SHP77 treated with DMSO at 0.1 percent for 48 hours (cell line): ENCODE data around the gene PHF20.
"Not testable (repeated sequence)": the region's sequence is repeated elsewhere in the genome, so short reads cannot be mapped to it uniquely, and the experiment has no call there.

Source experiments
- DNase-seq: peaks from one replicate; lab custom pipeline; 2025; lab: John Stamatoyannopoulos, UW

Gene PHF20

DNA sequence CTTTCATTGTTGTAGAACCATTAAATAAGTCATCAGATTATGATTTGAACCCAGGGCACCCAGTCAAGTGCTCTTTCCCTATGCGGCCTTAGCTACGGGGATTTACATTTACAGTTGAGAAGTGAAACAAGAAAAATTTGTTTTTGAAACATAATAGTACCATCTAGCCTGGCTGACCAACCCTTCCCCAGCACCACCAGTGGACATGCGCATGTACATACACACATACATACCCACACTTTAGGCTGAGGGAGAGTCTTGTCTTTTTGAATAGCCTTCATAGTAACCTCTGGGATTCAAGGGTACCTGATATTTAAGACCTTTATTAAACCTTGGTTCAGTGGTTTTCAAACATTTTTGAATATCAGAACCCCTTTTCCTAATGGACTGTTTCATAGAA lies 148.7 kb downstream of the PHF20 start:
- DNase-seq, result no peak

DNA sequence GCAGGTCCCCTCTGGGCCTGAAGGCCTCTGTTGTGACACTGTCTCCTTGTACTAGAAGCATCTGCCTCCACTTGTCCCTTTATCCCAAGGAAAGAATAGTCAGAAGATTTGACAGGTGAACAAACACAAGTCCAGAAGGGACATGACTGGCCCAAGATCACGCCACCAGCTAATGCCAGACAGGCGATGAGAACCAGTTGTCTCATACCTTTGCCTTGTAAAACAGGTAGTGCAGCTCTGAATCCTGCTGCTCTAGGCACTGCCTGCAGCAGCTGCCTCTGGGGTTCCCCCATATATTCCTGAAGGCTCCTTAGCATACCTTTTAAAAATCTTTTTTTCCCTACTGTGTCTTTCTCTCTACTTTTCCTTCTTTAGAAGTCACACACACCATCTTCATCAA lies 157.5 kb downstream of the PHF20 start:
- no peak for DNase-seq

- DNase-seq, result no peak
Observed at GRCh38 chr20:35934050-35934449, 162.2 kb downstream of the PHF20 start.

DNA sequence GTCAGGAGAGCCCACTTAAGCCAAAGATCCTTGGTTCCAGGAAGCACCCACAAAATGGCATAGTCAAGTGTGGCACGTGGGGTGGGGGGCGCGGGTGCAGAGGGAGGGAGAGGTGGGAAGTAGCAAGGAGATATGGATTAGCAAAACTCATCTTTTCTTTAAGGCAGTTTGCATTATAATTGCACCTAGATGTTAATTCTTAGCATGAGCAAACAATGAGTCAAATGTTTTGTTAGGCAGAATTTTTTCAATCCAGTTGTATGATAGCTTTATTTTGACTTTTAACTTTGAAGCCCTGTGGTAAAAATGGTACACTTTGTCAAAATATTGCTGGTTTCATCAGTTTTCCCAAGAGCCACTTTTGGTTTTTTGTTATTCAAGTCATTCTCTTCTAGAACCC lies 167.4 kb downstream of the PHF20 start:
- no peak for DNase-seq

GRCh38 chr20:35941620-35942019 lies 169.8 kb downstream of the PHF20 start:
- no peak for DNase-seq

- no peak for DNase-seq
Observed at GRCh38 chr20:35942243-35942642, 170.4 kb downstream of the PHF20 start.

DNA sequence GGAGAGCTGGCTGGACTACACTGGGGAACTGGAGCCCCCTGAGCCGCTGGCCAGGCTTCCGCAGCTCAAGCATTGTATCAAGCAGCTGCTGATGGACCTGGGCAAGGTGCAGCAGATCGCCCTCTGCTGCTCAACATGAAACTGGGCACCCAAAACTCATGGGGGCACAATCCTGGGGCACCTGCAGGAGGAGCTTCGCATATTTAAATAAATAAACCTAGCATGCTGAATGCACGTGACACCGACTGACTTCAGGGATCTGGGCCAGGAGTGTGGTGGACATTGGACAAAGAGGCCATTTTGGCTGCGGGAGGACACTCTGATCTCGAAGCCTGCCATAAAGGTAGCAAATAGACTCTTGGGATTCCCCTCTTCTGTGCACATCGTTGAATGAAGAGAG lies 175.7 kb downstream of the PHF20 start:
- DNase-seq, result no peak

GRCh38 chr20:35947907-35948306 lies 176.1 kb downstream of the PHF20 start:
- no peak for DNase-seq

GRCh38 chr20:35950093-35950492 lies 178.3 kb downstream of the PHF20 start:
- DNase-seq, result no peak

DNA sequence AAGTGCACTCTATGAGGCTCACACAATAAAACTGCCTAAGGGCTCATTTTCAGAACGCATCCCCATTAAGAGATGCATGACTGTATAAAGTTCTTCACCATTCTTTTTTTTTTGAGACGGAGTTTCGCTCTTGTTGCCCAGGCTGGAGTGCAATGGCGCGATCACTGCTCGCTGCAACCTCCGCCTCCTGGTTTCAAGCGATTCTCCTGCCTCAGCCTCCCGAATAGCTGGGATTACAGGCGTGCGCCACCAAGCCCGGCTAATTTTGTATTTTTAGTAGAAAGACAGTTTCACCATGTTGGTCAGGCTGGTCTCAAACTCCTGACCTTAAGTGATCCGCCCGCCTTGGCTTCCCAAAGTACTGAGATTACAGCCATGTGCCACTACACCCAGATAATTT lies 180.3 kb downstream of the PHF20 start:
- DNase-seq, result not testable (repeated sequence)

DNA sequence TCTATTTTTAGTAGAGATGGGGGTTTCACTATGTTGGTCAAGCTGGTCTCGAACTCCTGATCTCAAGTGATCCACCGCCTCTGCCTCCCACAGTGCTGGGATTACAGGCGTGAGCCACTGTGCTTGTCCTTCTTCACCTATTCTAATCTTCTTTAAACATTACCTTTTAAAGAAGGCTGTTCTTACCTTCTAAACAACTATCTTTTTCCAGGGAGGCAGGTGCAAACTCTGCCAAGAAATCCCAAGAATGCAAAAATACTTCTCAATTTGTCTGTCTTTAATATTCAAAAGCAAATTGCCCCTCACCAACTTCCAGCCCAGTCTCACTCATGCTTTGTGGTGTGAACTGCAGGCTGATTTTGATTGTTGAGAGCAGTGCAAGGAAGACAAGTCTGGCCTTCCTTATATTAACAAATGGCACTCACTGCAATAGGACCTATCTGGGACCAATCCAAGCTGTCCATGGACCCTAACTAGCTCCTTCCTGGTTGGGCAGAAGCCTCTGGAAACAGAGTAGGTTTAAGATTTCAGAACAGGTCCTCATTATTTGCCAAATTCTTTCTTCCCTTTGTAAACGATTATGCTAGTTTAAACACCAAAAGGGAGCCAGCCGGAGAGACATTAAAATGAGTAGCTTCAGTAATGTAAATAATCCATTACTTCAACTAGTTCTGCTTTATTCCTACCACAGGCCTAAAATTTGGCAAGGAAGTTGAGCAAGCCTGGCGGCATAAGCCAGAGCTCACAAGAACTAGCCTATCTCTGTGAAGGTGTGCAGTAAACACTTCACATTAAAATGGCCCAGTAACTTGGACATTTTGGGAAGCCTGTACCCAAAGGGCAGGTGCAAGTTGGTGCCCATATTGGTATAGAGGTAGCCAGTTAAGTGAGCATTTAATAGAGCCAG lies 180.9 kb downstream of the PHF20 start:
- DNase-seq, result no peak

DNA sequence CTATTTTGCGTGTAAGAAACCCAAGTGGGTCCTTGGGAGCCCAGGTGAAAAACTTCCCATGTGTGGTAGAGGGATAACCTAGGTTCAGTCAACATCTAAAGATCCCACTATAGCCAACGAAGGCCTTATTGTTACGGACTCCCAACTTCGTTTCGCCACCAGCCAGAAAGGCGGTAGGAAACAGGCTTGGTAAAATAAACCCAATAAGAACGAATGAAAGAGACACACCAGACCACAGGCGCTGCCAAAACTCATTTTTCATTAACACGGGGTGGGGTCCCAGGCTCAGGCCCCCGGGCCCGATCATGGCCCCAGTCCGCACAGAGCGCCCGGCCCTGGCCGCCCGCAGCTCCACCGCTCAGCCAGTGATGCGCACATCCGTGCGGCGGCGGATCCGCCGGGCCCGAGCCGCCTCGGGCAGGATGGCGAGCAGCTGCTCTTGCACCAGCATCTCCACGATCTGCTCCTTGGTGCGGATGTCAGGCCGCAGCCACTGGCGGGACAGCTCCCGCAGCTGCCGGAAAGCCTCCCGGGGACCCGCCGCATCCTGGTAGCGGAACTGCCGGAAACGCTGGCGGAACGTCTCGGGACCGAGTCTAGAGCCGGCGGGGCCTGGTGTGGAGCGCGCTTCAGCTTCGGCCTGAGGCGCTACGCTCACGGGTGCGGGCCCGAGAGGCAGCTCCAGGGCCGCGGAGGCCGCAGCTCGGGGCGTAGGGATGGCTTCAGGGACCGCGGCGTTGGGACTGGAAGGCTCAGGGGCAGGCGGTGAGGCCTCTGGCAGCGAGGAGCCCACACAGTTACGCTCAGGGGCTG lies 181.8 kb downstream of the PHF20 start:
- no peak for DNase-seq

DNA sequence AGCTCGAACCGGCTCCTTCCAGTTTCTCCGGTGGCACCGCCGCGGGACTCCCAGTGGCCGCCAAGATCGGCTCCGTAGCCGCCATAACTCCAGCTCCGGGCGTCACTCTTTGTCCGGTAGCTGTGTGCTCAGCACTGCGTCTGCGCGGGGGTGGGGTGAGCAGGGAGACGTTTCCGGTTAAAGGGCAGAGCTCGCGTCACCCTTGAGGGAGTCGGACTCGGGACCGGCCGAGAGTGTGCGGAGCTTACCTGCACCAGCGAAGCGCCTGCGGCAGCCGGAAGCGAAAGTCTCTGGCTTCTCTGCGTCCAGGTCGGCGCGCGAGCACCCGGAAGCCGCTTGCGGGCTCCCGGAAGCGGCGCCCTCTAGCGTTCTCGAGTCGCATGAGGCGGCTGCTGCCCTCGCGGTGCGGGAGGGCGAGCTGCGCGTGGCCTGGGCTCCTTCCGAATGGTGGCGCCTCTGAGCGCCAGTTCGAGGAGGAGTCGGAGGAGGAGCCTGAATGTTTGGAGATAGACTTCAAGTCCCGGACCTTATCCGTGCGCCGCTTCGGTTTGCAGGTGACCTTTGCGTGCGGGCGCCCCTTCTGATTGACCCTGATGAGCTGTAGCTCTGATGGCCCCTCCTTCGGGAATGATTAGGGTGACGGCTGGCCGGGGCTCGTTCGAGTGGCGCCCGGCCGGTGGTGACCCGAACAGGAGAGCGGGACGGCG lies 182.5 kb downstream of the PHF20 start, which contains the start of gene SCAND1:
Gene SCAND1, minus strand, starts transcription at position 303 of the 707 bp plus-strand sequence. Its CDS starts 218 bp downstream, at position 85.
- peak; percentile 93 for DNase-seq

DNA sequence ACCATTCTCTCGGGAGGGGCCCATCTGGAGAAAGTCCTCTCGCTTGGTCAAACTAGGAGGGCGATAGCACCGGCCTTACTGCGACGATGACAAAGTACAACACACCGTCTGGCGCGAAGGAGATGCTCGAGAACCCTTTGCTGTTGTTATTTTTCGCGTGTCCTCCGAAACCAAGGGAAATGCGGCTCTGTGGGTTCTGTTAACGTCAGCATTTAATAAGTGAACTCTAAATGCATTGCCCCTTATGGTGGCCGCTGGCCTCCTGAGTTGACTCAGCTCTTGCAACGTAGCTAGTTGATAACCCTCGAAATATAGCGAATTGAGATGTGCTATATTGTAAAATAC lies 183.1 kb downstream of the PHF20 start:
- DNase-seq, result no peak

DNA sequence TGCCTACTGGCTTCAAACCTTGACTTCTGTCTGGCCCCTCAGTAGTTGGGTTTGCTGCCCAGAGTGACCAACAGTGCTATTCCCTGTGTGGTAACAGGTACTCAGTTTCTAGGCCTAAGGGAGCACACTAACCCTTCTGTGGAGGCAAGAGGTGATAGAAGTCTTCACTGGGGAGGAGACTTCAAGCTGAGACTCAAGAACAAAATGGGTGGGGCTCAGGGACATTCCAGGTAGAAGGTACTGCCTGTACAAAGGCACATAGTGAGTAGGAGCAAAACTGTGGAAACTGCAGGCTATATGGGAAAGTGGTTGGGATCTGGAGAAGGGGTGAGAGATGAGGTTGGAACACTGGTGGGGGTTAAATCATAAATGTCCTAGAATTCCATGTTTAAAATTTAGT lies 184.8 kb downstream of the PHF20 start:
- DNase-seq, result no peak

GRCh38 chr20:35959291-35959690 lies 187.5 kb downstream of the PHF20 start:
- DNase-seq, result not testable (repeated sequence)

GRCh38 chr20:35963878-35964277 lies 192.1 kb downstream of the PHF20 start:
- no peak for DNase-seq

GRCh38 chr20:35967979-35968640 lies 196.3 kb downstream of the PHF20 start, which contains the start of gene CNBD2:
TSS of gene CNBD2 (plus strand) at chr20:35968590. CDS start at chr20:35968763, 173 bp downstream.
- no peak for DNase-seq

GRCh38 chr20:35968930-35969329 lies 197.1 kb downstream of the PHF20 start:
- DNase-seq, result no peak

GRCh38 chr20:35971981-35972380 lies 200.2 kb downstream of the PHF20 start:
- no peak for DNase-seq

DNA sequence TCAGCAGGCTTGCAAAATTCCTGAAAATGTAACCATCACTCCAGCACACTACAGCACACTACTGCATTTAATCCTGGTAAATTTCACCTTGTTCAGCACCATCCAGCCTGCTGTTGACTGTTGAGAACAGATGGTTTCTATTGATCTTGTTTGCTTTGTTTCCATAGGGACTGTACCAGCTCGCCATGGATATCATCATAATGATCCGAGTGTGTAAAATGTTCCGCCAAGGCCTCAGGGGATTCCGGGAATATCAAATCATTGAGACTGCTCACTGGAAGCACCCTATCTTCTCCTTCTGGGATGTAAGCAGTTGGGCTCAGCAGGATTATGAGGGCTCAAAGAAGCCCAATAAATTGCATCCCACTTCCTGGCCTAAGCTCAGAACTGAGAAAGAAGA lies 200.6 kb downstream of the PHF20 start:
- DNase-seq, result no peak

GRCh38 chr20:35974256-35974655 lies 202.4 kb downstream of the PHF20 start:
- no peak for DNase-seq
